SK-N-SH treated with all-trans-retinoic acid at 6 μM for 48 hours (cell line): Measurements from ENCODE around the gene CTAGE1.
"Not testable (repeated sequence)": the region's sequence is repeated elsewhere in the genome, so short reads cannot be mapped to it uniquely, and the experiment has no call there.

Experiments
- BACH2 ChIP-seq: fragments of 250-450 bp; sonication (Bioruptor Pico); IDR thresholded peaks from 2 replicates; pipeline ENCODE4 v1.9.0; 2021; ENCODE audit warnings: mild to moderate bottlenecking, borderline replicate concordance
- CREB5 ChIP-seq: fragments of 250-450 bp; sonication (Bioruptor Pico); IDR thresholded peaks from 2 replicates; pipeline ENCODE4 v1.5.1; 2020; ENCODE audit warnings: low read depth, mild to moderate bottlenecking, moderate library complexity
- CSDC2 ChIP-seq: fragments of 250-450 bp; sonication (Bioruptor Pico); IDR thresholded peaks from 2 replicates; pipeline ENCODE4 v1.5.0; 2020; ENCODE audit warnings: mild to moderate bottlenecking, moderate library complexity
- CSRNP3 ChIP-seq: fragments of 250-450 bp; sonication (Bioruptor Pico); IDR thresholded peaks from 2 replicates; pipeline ENCODE4 v1.5.1; 2021; ENCODE audit warnings: mild to moderate bottlenecking, moderate library complexity
- PATZ1 ChIP-seq: fragments of 250-450 bp; sonication (Bioruptor Pico); IDR thresholded peaks from 2 replicates; pipeline ENCODE4 v1.8.0; 2020; ENCODE audit warnings: mild to moderate bottlenecking, moderate library complexity, borderline replicate concordance
- PPARA ChIP-seq: fragments of 250-450 bp; sonication (Bioruptor Pico); IDR thresholded peaks from 2 replicates; pipeline ENCODE4 v1.5.0; 2020; ENCODE audit warnings: mild to moderate bottlenecking, borderline replicate concordance
- RARB ChIP-seq: fragments of 250-450 bp; sonication (Bioruptor Pico); IDR thresholded peaks from 2 replicates; pipeline ENCODE4 v1.8.0; 2021; ENCODE audit warnings: mild to moderate bottlenecking, moderate library complexity
- TOX ChIP-seq: fragments of 250-450 bp; sonication (Bioruptor Pico); IDR thresholded peaks from 2 replicates; pipeline ENCODE4 v1.8.0; 2021; ENCODE audit warnings: mild to moderate bottlenecking, moderate library complexity, borderline replicate concordance
- TSHZ2 ChIP-seq: fragments of 250-450 bp; sonication (Bioruptor Pico); IDR thresholded peaks from 2 replicates; pipeline ENCODE4 v1.5.0; 2020; ENCODE audit warnings: mild to moderate bottlenecking, moderate library complexity
- ZNF70 ChIP-seq: fragments of 450-650 bp; formaldehyde crosslinking; IDR thresholded peaks from 2 replicates; pipeline ENCODE4 v1.5.0; 2020; ENCODE audit warnings: mild to moderate bottlenecking, moderate library complexity

GRCh38 chr18:22450766-22451165 lies 33.1 kb upstream of the CTAGE1 start:
- TF ChIP-seq CSDC2 (CRISPR knock-in tag); ZNF70 (CRISPR knock-in tag); TSHZ2; CREB5 (CRISPR knock-in tag); PATZ1 (CRISPR knock-in tag); TOX (CRISPR knock-in tag); RARB (CRISPR knock-in tag); BACH2 (CRISPR knock-in tag); CSRNP3 (CRISPR knock-in tag); PPARA (CRISPR knock-in tag): not testable (repeated sequence)
